NCI-H526 treated with DMSO at 0.1 percent for 48 hours (cell line): ENCODE results near the gene OMG.
"Not testable (repeated sequence)": the region's sequence is repeated elsewhere in the genome, so short reads cannot be mapped to it uniquely, and the experiment has no call there.

Experiments
- DNase-seq: peaks from one replicate; lab custom pipeline; 2025; lab: John Stamatoyannopoulos, UW

OMG gene

DNA sequence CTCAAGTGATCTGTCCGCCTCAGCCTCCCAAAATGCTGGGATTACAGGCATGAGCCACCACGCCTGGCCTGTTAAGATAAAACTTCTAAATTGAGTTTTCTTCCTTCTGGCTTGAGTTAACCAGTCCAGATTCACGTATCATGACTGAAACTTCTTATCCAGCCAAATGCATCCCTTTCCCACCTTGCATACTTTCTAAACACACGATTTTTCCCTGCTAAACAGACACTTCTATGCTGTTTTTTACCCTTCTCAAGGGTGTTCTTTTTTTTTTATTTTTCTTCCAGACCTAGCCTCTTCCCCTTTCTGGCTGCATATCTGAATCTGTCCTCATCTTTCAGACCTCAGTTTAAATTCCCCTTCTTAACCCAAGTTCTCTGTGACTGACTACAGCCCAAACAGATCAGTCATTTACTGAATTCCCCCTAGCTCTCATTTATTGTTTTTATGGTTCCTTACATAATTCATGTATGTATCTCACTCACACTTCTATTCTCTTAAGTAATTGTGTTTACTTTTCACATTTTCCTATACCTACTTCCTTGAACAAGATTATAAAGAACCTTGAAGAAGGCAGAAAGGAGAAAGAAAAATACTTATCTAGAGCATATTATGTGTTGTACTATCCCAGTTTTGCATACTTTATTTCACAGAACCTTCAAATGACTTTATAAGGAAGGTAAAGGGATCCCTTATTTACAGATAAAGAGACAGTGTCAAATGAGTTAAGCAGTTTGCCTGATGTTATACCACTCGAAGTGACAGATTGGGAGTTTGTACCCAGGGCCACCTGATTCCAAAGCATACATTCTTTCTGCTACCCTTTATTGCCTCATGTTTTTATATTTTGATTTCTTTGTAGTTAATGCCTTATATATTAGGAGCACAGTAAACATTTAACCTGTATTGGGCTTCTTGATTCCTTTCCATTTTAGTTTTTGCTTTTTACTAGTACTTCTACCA is 11.6 kb upstream of the OMG start:
- DNase-seq, result peak; percentile 31

DNA sequence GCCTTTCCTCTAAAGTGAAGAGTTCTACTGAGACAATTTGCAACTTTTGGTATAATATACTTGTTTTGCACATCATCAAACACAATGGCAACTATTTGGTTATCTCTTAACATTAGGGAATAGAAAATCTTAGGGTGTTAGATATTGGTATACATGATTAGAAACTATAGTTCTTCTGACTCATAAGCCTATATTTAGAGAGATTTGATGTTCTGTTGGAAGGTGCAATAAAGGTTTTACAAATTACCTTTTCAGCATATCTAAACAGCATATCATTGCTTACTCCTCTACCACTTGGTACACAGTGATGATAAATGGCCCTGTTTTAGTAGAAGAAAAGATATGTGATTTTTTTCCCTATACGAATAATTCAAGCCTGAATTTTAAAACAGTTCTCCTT is 10.6 kb upstream of the OMG start:
- no peak for DNase-seq

- DNase-seq, result peak; percentile 43
These were observed 2.6 kb upstream of the OMG start for GRCh38 chr17:31299624-31300023.

GRCh38 chr17:31296142-31296541 is 897 bp downstream of the OMG start:
- DNase-seq, result peak; percentile 99

- DNase-seq, result no peak
These were observed 1.6 kb downstream of the OMG start for GRCh38 chr17:31295489-31295871.

GRCh38 chr17:31294820-31295488 is 2.1 kb downstream of the OMG start:
- DNase-seq, result no peak

DNA sequence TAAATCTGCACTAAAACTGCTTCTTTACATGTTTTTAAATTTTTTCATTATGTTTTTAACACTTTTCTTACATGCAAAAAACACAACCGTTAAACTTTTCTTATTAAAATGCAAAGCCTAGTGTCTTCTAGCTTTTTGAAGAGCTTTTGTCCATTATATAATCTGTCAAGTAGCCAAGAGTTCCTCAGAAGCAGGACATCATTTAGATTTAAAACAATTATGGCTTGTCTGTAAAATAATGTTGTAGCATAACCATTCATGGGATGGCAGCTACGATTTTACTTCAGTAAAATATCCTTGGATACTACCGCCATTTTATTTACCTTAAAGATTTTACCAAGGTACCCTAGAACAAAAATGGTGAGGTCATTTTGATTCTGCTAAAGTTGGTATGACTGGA is 2.8 kb downstream of the OMG start:
- no peak for DNase-seq

- no peak for DNase-seq
These were observed 3.5 kb downstream of the OMG start for GRCh38 chr17:31293581-31293980.

DNA sequence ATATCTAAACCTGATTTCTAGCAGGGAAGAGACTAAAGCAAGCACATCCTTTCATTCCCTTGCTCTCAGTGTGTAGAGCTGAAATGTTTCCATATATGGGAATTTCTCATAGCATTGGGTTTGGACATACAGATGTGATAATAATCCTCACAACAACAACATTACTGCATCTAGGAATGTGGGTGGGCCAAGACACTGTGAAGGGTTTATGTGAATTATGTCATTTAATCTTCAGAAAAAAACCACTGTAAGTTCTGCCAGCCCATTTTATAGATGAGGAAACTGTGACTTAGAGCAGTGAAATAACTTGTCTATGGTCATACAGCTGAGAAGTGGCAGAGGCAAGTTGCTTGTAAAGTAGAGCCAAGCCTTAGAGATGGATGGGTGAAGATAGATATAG is 5.2 kb downstream of the OMG start:
- no peak for DNase-seq

DNA sequence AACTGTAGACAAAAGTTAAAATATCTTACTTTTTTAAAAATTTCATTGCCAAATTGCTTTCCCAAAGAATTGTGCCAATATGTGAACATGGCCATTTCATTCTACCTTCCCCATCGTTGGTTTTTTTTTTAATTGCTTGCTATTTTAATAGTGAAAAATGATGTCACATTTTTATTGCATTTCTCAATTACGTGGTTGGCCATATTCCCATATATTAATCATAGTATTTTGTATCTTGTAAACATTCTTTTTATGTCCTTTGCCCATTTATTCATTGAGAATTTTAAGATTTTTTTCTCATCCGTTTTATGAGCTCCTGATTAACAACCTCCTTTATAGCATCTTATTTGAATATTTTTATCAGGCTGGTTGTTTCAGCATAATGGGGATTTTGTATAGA is 7.2 kb downstream of the OMG start:
- DNase-seq, result no peak

DNA sequence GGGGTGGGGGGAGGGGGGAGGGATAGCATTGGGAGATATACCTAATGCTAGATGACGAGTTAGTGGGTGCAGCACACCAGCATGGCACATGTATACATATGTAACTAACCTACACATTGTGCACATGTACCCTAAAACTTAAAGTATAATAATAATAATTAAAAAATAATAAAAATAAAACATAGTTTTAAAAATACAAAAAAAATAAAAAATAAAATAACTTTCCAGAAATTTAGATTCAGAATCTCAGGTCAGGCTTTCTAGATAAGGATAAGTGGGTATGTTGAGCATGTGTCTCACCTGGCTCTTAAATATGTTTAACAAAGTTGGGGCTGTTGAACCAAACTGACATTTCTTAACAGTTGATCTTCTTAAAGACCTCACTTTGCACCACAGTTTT is 9.1 kb downstream of the OMG start:
- not testable (repeated sequence) for DNase-seq

DNA sequence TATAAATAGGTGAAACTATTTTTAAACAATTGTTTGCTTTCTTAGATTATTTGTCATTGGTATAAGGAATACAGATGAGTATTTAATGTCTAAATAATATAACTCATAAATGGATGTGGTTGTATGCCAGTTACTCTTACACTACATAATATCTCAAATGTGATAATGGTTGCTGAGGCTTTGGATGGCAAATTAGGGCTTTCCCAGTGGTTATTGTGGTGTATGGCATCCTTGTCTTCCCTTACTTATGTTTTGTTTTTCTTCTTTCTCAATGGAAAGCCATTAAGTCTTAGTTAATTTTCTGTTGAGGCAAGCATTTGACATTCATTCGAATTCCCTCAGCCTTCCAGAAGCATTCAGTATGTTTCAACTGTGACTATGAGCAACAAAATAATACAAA is 10.5 kb downstream of the OMG start:
- no peak for DNase-seq

DNA sequence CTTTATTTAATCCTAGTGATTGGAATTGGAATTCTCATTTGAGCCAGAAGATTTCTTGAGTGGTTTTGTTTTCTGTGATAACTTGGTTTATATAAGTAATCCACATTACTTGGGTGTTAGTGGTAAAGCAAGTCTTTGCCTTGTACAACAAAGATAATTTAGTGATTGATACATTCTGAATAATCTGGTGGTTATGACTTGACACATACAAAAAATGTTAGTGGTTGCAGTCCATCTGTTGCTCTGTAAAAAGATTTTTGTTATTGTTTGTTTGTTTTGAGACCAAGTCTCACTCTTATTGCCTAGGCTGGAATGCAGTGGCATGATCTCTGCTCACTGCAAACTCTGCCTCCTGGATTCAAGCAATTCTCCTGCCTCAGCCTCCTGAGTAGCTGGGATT is 13.2 kb downstream of the OMG start:
- DNase-seq, result no peak

DNA sequence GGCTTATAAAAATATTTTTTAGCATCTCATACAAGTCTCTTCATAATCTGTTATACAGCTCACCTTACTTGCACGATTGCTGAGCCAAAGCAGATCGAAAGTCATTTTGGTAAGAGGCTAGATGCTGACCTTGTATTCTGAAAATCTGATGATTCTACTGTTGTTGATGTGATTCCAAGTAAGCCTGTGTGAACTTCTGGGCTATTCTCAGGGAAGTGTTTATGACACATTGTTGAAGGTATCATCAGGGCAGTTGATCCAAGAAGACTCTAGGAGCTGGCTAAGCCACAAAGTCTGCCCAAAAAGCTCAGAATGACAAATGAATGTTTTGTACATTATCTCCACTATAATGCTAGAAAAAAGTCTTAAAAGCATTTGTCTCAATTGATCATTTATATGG is 16.0 kb downstream of the OMG start:
- no peak for DNase-seq

- no peak for DNase-seq
These were observed 17.6 kb downstream of the OMG start for GRCh38 chr17:31279401-31279800.

- no peak for DNase-seq
These were observed 21.9 kb downstream of the OMG start for GRCh38 chr17:31275116-31275515.

DNA sequence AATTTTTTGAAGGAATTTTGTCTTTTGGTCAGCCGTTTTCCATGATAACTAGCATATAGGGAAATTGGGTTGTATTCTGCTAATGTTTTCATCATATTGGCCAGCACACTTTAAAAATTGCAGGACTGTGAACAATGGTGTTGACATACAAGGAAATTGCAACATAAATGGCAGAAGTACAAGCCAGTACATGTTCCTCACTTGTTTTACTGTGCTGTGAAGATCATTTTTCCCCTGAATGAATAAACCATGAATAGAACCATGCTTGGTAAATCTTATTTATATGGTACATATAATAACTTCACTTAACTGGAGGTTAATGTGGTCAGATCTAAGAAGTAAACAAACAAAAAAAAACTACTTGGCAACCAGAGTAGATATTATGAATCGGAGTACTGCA is 22.8 kb downstream of the OMG start:
- no peak for DNase-seq

GRCh38 chr17:31273516-31273915 is 23.5 kb downstream of the OMG start:
- DNase-seq, result no peak

- DNase-seq, result no peak
These were observed 24.2 kb downstream of the OMG start for GRCh38 chr17:31272803-31273202.

GRCh38 chr17:31272236-31272635 is 24.8 kb downstream of the OMG start:
- no peak for DNase-seq

GRCh38 chr17:31269578-31269983 is 27.5 kb downstream of the OMG start:
- no peak for DNase-seq

GRCh38 chr17:31269036-31269577 is 27.9 kb downstream of the OMG start:
- DNase-seq, result no peak

GRCh38 chr17:31266042-31266441 is 31.0 kb downstream of the OMG start:
- DNase-seq, result no peak
